ENCODE data around the gene CAMK2D.
A peak's percentile ranks its signal among the peaks of the same experiment; 100 is the strongest.

Gene CAMK2D

DNA sequence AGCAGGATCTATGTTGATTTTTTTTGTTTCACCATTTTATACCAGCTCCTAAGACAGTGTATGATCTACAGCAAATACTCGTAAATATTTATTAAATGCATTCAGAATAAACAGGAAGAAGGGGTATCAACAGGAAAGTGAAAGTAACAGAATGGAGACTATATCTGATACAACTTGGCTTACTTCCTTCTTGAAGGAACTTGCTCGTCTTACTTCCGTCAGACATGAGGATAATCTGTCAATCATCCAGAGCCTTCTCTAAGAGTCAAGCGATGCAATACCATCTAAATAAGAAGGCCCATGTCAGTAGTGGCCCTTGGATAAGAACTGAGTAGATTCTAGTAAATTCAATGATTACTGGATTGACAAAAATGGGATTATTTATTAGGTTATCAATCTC is 84.2 kb downstream of the CAMK2D start:
- H3K27ac ChIP-seq, result no peak overlapping the region
- H3K4me3 ChIP-seq (ENCODE audit: low read depth, low read length), result no peak overlapping the region
- no peak for TF ChIP-seq CTCF (IDR thresholded peaks at IDR 0.05; ENCODE audit: low read depth, low read length)
- no peak for DNase-seq
- H3K27me3 ChIP-seq (ENCODE audit: insufficient read depth, low read depth, severe bottlenecking), result no peaks in the 10 kb centered on the region
- H3K36me3 ChIP-seq, result no peaks in the 10 kb centered on the region; the same call in 1 of the 2 replicates
- H3K9me3 ChIP-seq (ENCODE audit: severe bottlenecking), result no peaks in the 10 kb centered on the region

- Histone ChIP-seq H3K36me3 (no peaks in the 10 kb centered on the region; the same call in 1 of the 2 replicates), H3K27ac (no peak overlapping the region), H3K4me3 (ENCODE audit: low read depth, low read length) (no peak overlapping the region), H3K9me3 (ENCODE audit: severe bottlenecking) (no peaks in the 10 kb centered on the region), H3K27me3 (ENCODE audit: insufficient read depth, low read depth, severe bottlenecking) (no peaks in the 10 kb centered on the region)
- no peak for DNase-seq
- no peak for TF ChIP-seq CTCF (IDR thresholded peaks at IDR 0.05; ENCODE audit: low read depth, low read length)
Measured at GRCh38 chr4:113675731-113676697, 85.5 kb downstream of the CAMK2D start.

- Histone ChIP-seq H3K9me3 (ENCODE audit: severe bottlenecking) (no peaks in the 10 kb centered on the region), H3K4me3 (ENCODE audit: low read depth, low read length) (no peak overlapping the region), H3K36me3 (no peaks in the 10 kb centered on the region; the same call in 1 of the 2 replicates), H3K27ac (no peak overlapping the region), H3K27me3 (ENCODE audit: insufficient read depth, low read depth, severe bottlenecking) (no peaks in the 10 kb centered on the region)
- TF ChIP-seq CTCF (IDR thresholded peaks at IDR 0.05; ENCODE audit: low read depth, low read length), result no peak
- DNase-seq, result no peak
Measured at GRCh38 chr4:113674733-113675132, 86.8 kb downstream of the CAMK2D start.

DNA sequence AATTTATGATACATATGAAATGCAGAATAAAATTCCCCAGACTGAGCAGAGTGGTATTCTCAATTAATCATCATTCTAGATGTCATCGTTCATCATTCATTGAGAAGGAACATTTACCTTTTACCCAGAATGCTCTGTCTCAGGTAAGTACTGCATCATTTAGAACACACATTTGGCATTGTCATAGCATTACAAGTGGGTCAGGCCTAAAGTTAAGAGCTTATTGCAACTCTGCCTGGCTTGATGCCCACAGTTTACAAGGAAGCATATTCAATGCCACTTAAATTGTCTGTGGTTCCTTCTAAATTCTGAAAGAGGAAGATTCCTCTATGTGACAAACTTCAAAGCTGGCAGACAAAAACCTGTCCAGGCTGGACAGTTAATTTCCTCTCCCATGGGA is 87.3 kb downstream of the CAMK2D start:
- H3K27ac ChIP-seq, result no peak overlapping the region

DNA sequence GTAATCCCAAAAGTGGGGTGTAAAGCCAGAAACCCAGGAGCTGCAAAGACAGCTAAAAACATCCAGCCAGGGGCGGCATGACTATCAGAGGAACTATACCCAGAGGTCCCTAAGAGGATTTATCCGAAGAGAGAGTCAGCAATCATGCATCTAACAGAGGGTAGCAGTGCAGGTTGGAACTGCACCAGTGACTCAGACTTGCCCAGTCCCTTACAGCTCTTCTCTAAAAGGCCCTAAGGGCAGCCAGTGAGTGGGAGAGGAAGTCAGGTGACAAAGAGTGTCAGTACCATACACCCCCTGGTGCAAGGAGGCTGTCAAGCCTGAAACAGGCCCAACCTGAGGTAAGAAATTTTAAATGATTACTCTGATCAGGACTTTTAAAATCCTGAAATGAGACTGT is 88.1 kb downstream of the CAMK2D start:
- no peaks in the 10 kb centered on the region; the same call in 1 of the 2 replicates for H3K36me3 ChIP-seq
- no peak overlapping the region for H3K27ac ChIP-seq
- TF ChIP-seq CTCF (IDR thresholded peaks at IDR 0.05; ENCODE audit: low read depth, low read length), result no peak
- no peaks in the 10 kb centered on the region for H3K27me3 ChIP-seq (ENCODE audit: insufficient read depth, low read depth, severe bottlenecking)
- no peak overlapping the region for H3K4me3 ChIP-seq (ENCODE audit: low read depth, low read length)
- DNase-seq, result peak; percentile 33
- no peaks in the 10 kb centered on the region for H3K9me3 ChIP-seq (ENCODE audit: severe bottlenecking)

More for the DNA sequence above, 87.3 kb downstream of the CAMK2D start:
- no peak for TF ChIP-seq CTCF (IDR thresholded peaks at IDR 0.05; ENCODE audit: low read depth, low read length)
- H3K27me3 ChIP-seq (ENCODE audit: insufficient read depth, low read depth, severe bottlenecking), result no peaks in the 10 kb centered on the region
- no peaks in the 10 kb centered on the region for H3K9me3 ChIP-seq (ENCODE audit: severe bottlenecking)
- H3K4me3 ChIP-seq (ENCODE audit: low read depth, low read length), result no peak overlapping the region
- H3K36me3 ChIP-seq, result no peaks in the 10 kb centered on the region; the same call in 1 of the 2 replicates
- DNase-seq, result no peak

All from WERI-Rb-1 (cell line).